NCI-H1417 (cell line): Measurements from ENCODE around the gene SARDH.
"Not testable (repeated sequence)": the region's sequence is repeated elsewhere in the genome, so short reads cannot be mapped to it uniquely, and the experiment has no call there.

ENCODE experiments used
- DNase-seq, 3 experiments: peaks; one replicate each; lab custom pipeline; 2025; lab: John Stamatoyannopoulos, UW

SARDH gene

DNA sequence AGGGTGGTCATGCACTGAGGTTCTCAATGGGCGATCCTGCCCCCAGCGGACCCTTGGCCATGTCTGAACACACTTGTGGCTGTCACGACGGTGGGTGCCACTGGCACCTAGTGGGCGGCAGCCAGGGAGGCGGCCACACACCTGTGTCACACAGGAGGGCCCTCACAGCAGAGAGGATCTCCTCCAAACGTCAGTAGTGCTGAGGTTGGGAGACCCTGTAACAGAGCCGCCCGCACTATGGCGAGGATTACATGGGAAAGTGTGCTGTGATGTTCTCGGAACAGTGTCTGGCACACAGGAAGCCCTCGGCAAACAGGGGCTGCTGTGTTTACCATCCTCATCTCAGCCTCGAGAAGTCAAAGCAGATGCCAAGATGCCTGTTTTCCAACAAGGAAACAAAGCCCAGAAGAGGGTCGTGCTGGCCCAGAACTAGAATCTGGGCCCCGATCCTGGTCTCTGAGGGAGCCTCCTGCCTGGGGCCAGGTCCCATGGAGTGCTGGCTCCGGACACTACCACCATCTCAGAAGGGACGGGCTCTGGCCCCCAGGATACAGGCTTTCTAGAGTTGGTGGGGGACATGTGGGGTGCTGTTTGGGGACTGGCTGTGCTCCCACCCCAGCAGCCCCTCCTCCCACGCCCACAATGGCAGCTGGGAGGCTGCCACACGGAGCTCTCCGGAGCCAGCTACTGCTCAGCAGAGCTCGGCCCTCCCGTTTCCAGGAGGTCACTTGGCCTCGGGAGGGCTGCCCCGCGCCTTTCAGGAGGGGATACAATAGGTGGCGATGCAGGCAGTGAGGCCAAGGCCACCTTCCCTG, 53.8 kb downstream of the SARDH start:
- no peak for DNase-seq

DNA sequence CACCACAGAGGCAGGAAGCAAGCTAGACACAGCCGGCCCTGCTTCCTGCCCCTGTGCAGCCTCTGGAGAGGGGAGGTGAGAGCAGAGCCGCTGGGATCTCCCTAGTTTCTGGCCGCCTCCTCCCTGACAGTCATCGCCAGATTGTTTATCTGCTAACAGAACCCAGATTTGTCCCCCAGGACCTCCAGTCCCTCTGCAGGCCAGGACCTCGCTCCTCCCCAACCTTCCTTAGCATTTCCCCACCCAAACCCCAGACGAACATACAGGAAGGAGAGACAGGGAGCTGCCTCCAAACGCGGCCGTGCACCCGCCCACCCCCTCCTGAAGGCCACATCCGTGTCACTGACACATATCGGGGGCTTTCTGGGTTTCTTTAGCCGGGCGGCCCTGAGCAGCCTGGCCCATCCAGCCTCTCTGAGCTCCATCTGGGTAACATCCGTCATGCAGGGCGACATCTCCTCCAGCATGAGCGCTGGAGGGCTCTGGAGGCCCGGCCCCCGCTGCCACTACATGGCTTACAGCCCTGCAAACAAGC, 54.5 kb downstream of the SARDH start:
- DNase-seq = no peak

GRCh38 chr9:133682818-133683585, 55.1 kb downstream of the SARDH start:
- no peak for DNase-seq

GRCh38 chr9:133681658-133682306, 56.4 kb downstream of the SARDH start:
- no peak for DNase-seq

DNA sequence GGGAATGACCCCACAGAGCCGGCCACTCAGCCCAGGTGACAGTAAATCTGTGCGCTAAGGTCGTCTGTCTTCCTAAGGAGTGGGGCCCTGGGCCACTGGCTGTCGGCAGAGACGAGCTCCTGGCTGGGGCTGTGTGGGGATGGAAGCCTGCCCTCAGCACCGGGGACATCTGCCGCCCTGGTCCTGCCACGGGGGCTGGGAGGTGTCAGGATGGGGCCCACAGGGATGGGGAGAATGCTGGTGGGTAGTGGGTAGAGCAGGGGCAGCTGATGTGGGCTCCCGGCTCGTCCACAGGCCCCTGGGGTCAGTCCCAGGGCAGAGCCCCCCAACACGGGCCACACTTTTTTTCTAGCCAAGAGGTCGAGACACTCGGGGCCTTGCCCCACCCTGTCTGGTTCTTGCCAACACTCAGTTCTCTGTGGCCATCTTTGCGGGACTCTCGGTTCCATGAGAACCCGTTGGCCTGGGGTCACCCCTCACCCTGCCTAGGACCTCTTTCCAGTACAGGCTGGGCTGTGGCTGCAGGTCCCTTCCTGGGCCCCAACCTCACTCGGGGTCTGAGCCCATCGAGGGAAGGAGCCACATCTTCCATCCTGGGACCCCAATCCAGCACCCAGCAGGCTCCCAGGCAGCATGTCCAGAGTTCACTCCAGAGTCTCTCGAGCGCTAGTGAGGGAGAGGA, 57.0 kb downstream of the SARDH start:
- DNase-seq = no peak

DNA sequence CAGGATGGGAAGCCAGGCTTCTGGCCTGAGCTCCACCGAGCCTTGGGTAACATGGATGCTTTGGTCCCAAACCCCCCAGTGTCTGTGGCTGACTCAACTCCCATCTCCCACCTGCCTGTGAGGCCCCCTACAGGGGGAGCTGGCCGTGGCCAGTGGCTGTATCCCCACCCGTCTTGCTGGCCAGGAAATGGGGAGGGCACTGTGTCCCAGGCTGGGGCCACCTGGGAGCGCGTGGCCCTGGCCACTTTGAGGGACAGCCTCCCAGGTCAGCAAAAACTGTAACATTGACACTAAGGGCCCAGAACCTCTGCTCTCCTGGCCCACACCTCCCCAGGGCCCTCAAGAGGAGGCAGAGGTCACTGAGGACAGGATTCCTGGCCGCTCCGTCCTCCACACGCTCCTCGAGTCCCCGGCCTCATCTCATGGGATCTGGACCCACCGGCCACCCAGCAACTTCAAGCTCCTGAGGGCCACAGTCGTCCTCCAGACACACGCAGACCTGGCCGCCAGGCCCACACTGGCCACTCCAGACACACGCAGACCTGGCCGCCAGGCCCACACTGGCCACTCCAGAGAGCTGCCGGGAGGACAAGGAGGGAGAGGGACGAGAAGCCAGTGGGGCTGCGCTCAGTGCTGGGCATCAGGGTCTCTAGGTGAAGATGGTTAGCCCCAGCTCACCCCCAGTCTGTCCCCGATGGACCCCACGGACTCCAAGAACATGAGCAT, 57.7 kb downstream of the SARDH start:
- DNase-seq = no peak

GRCh38 chr9:133679466-133680061, 58.6 kb downstream of the SARDH start:
- DNase-seq = no peak

- no peak for DNase-seq
These were observed 59.1 kb downstream of the SARDH start for GRCh38 chr9:133679056-133679455.

DNA sequence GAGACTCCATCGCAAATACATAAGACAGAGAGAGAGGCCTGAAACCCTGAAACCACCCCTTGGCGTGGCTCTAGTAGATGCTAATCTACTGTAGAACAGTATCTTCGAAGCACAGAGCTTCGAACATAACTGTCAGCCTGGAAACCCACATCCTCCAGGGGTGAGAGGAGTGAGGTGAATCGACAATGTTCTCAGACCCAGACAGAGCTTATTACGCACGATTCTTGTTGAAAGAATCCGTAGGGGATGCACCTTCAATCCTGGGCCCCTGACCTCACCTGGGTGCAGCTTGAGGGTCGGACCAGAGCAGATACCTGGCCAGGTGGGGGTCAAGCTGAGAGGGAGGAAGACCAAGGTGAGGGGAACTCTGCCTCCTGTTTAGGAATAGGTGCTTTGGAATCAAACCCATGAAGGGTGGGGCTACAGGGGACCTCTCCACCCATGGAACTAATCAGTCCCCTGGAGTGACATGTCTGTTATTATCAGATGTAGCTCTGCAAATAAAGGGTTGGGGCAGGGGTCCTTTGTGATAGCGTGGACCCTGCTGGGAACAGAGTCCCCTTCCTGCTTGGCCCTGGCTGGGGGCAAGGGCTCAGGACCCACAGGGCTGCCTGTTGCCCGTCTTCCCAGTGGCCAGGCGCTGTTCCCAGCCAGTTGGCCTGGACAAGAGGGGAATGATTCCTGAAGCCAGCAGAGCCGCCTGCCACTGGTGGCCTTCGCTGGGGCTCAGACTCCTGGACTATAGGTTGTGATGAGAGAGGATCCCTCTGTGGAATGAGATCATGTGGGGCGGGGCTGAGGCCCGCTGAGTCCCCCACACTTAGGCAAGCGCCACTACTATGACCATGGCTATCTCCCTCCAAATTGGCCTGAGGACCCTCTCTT, 60.8 kb downstream of the SARDH start:
- no peak for DNase-seq

DNA sequence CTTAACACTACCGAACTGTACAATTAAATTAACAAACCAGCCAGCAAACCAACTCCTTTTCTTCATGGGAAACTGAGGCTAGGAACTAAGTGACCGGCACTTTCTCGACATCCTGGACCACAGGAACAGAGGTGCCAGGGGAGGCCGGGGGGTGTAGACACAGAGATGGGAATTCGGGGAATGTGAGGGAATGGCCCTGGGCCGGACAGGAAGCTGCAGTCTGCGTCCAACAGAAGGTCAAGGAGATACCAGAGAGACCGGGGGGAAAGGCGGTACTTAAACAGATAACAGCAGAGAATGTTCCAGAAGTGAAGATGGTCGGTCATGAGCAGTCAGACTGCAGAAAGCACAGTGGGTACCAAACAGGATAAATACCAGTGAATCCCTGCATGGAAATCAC, 61.7 kb downstream of the SARDH start:
- DNase-seq = no peak

DNA sequence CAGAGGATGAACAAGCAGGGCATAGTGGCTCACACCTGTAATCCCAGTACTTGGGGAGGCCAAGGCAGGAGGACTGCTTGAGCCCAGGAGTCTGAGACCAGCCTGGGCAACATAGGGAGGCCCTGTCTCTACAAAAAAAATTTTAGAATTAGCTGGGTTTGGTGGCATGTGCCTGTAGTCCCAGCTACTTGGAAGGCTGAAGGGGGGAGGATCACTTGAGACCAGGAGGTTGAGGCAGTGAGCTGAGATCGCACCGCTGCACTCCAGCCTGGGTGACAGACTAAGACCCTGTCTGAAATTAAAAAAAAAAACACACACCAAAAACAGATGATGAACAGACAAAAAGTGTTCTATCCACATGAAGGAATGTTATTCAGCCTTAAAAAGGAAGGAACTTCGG, 62.4 kb downstream of the SARDH start:
- DNase-seq = not testable (repeated sequence)

DNA sequence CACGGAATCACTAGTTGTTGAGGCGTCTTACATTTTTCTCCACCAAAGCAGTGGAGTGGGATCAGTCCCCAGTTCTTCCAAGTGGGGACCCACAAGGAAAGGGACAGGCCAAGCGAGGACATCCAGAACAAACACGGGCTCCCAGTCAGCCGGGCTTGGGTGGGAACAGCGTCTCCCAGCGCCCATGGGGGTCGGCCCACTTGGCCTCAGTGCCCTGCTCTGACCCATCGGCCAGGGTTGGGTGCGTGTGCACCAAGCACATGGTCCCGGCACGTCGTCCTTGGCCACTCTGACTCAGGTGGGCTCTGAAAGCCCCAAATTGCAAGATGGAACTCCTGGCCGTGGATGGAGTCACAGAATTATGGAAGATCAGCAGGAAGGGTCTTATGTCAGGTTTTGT, 64.1 kb downstream of the SARDH start:
- no peak for DNase-seq

DNA sequence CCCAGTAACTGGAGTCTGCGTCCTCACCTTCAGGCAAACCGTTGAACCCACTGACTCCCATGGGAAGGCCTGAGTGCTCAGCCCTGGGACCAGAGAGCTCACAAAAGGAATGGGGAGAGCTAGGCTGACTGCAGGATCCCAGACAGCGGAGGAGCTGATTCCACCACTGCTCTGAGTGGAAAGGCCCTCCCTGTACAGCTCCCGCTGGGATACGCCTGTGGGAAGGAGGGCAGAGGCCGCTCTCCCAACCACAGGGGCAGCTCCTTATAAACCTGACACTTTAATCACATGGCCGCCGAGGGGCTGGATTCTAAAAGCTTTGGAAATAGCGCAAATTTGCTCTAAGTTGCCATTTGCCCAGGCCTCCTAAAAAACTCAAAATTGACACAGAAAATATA, 64.9 kb downstream of the SARDH start:
- DNase-seq = peak in 1 of 3 experiments; percentile 24

GRCh38 chr9:133672503-133673257, 65.5 kb downstream of the SARDH start:
- no peak for DNase-seq

GRCh38 chr9:133671371-133671770, 66.8 kb downstream of the SARDH start:
- DNase-seq = no peak

GRCh38 chr9:133670466-133670865, 67.7 kb downstream of the SARDH start:
- no peak for DNase-seq

GRCh38 chr9:133669182-133669801, 68.9 kb downstream of the SARDH start:
- no peak for DNase-seq

GRCh38 chr9:133667759-133668450, 70.2 kb downstream of the SARDH start:
- no peak for DNase-seq
